Measurements from ENCODE around the gene RASA4. TPM values are rescaled to one million over a fixed set of nuclear protein-coding genes. Genes with fewer than 3 reads are reported as not detected.
"Not testable (repeated sequence)": the region's sequence is repeated elsewhere in the genome, so short reads cannot be mapped to it uniquely, and the experiment has no call there.

RASA4 gene
- total RNA-seq, 1 experiment from 2014 or later, result 2.1 TPM

DNA sequence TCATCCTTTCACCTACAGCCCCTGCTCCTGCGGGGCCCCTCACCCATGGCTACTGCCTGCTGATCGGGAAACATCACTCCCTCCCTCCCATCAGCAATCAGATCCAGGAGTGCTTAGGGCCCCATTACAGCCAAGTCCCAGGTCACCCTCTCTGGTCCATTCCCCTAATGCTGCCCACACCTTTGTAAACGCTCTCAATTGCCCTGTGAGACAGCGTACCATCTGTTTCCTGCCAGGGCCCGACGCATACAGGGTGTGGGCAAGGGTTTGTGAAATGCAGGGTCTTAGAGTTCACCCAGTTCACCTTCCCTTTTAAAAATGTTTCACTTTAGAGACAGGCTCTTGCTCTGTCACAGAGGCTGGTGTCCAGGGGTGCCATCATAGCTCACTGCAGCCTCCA lies 17.7 kb upstream of the RASA4 start:
- intact Hi-C loops (cut with micrococcal nuclease); H3K27me3 Mint-ChIP-seq (ENCODE audit: insufficient read depth, unreplicated experiment); CTCF ChIA-PET; H3K4me1 Mint-ChIP-seq (ENCODE audit: insufficient read depth, unreplicated experiment); POLR2A ChIA-PET; H3K36me3 Mint-ChIP-seq (ENCODE audit: insufficient read depth, unreplicated experiment); H3K4me3 Mint-ChIP-seq (ENCODE audit: unreplicated experiment); DNase-seq (ENCODE audit: unreplicated experiment); H3K9me3 Mint-ChIP-seq (ENCODE audit: unreplicated experiment); BruUV-seq (replicated peaks); H3K27ac Mint-ChIP-seq (ENCODE audit: low read depth, unreplicated experiment): not testable (repeated sequence)

DNA sequence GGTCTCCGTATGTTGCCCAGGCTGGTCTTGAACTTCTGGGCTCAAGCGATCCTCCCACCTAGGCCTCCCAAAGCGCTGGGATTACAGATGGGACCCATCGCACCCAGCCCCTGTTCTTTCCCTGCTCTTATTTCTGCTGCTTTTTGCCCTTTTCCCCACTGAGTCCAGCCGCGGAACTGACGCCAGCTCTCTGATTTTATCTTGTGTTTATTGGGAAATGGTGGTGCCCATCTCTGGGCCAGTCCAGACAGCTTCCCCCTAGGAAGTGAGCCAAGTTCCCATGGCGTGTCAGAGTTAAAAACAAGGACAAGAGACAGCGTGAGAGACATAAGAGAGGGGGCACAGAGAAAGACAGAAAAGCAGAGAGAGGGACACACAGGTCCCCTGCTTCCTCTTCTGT lies 14.1 kb upstream of the RASA4 start:
- H3K4me3 Mint-ChIP-seq (ENCODE audit: unreplicated experiment); BruUV-seq (replicated peaks); H3K36me3 Mint-ChIP-seq (ENCODE audit: insufficient read depth, unreplicated experiment); DNase-seq (ENCODE audit: unreplicated experiment); POLR2A ChIA-PET; H3K27ac Mint-ChIP-seq (ENCODE audit: low read depth, unreplicated experiment); intact Hi-C loops (cut with micrococcal nuclease); H3K27me3 Mint-ChIP-seq (ENCODE audit: insufficient read depth, unreplicated experiment); H3K4me1 Mint-ChIP-seq (ENCODE audit: insufficient read depth, unreplicated experiment); CTCF ChIA-PET; H3K9me3 Mint-ChIP-seq (ENCODE audit: unreplicated experiment): not testable (repeated sequence)

DNA sequence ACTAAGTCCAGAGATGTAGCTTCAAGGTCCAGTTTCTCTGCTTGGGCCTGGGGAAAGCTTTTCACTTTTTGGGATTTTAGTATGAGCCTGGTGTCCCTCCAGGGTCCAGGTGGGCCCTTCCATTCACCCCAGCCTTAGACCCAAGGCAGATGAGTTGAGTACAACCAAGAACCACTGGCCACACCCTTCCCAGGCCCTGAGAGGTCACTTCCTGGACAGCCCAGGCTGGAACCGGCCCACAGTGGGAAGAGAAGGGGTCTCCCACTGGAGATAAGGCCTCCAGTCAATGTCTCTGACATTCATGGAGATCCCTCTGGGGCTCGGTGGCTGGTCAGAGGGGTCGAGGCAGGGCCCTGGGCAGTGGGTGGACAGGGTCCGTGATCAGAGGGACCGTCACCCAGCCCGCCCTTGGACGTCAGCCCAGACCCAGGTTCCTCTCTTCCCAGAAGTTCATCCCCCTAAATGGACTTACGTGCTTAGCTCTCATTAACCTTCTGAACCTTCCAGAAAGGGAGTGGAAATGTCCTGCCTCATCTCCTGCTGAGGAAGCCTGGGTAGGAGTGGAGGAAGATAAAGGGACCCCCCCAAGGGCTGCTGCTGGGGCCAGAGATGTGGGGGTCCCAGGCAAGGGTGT lies 10.8 kb upstream of the RASA4 start:
- H3K9me3 Mint-ChIP-seq (ENCODE audit: unreplicated experiment); DNase-seq (ENCODE audit: unreplicated experiment); H3K36me3 Mint-ChIP-seq (ENCODE audit: insufficient read depth, unreplicated experiment); CTCF ChIA-PET; H3K27me3 Mint-ChIP-seq (ENCODE audit: insufficient read depth, unreplicated experiment); H3K4me1 Mint-ChIP-seq (ENCODE audit: insufficient read depth, unreplicated experiment); H3K27ac Mint-ChIP-seq (ENCODE audit: low read depth, unreplicated experiment); H3K4me3 Mint-ChIP-seq (ENCODE audit: unreplicated experiment); intact Hi-C loops (cut with micrococcal nuclease); BruUV-seq (replicated peaks): not testable (repeated sequence)
- POLR2A ChIA-PET, result interaction anchor here (0.7 kb wide), 1 partner anchor 934 kb away, joined by 3 read pairs; no protein-coding TSS in a partner anchor

DNA sequence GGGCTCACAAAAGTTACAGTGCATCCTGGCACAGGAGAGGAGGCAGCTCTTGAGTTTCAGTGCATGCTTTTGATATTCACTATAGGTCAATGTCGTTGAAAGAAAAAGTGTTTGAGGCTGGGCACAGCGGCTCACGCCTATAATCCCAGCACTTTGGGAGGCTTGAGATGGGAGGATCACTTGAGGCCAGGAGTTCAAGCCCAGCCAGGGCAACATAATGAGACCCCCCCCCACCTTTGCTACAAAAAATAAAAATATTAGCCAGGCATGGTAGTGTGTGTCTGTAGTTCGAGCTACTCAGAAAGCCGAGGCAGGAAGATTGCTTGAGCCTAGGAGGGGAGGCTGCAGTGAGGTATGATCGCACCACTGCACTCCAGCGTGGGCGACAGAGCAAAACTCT lies 1.6 kb upstream of the RASA4 start:
- POLR2A ChIA-PET; H3K4me3 Mint-ChIP-seq (ENCODE audit: unreplicated experiment); H3K27me3 Mint-ChIP-seq (ENCODE audit: insufficient read depth, unreplicated experiment); DNase-seq (ENCODE audit: unreplicated experiment); intact Hi-C loops (cut with micrococcal nuclease); H3K36me3 Mint-ChIP-seq (ENCODE audit: insufficient read depth, unreplicated experiment); H3K9me3 Mint-ChIP-seq (ENCODE audit: unreplicated experiment); CTCF ChIA-PET; H3K4me1 Mint-ChIP-seq (ENCODE audit: insufficient read depth, unreplicated experiment); H3K27ac Mint-ChIP-seq (ENCODE audit: low read depth, unreplicated experiment); BruUV-seq (replicated peaks): not testable (repeated sequence)

DNA sequence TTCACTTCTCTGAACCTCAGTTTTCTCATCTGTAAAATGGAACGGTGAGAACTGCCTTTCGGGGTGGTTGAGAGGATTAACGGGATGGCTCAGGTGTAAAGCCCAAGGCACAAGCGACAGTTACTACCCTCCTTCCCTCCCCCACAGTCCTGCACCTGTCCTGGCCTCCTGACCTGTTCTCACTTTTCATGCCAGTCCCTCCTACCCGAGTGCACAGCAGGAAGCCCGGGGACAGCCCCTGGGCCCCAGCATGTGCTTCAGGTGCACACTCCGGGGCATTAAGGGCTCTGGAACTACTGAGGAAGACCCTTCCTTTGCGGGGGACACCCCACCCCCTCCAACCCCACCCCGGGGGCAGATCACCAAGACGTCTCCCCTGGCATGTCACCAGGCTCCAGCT lies 626 bp downstream of the RASA4 start:
- H3K27me3 Mint-ChIP-seq (ENCODE audit: insufficient read depth, unreplicated experiment); H3K36me3 Mint-ChIP-seq (ENCODE audit: insufficient read depth, unreplicated experiment); H3K4me3 Mint-ChIP-seq (ENCODE audit: unreplicated experiment); DNase-seq (ENCODE audit: unreplicated experiment); intact Hi-C loops (cut with micrococcal nuclease); H3K27ac Mint-ChIP-seq (ENCODE audit: low read depth, unreplicated experiment); POLR2A ChIA-PET; H3K4me1 Mint-ChIP-seq (ENCODE audit: insufficient read depth, unreplicated experiment); BruUV-seq (replicated peaks); H3K9me3 Mint-ChIP-seq (ENCODE audit: unreplicated experiment); CTCF ChIA-PET: not testable (repeated sequence)

DNA sequence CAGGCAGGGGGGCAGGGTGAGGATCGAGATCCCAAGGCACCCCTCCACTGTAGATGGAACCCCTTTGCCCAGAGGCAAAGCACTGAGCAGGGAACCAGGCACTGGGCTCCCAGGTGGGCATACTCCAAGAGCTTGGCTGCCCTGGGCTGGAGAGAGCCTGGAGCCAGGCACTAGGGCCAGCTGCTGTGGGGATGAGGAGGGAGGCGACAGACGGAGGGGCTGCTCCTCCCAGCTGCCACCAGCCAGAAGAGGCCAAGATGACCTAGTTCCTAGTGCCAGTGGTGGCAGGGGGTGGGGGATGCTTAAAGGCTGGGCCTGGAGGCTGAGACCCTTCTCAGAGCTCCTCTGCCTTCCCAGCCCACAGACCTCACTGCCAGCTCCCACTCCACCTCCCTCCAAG lies 1.7 kb downstream of the RASA4 start:
- H3K4me3 Mint-ChIP-seq (ENCODE audit: unreplicated experiment); H3K4me1 Mint-ChIP-seq (ENCODE audit: insufficient read depth, unreplicated experiment); H3K27ac Mint-ChIP-seq (ENCODE audit: low read depth, unreplicated experiment); H3K27me3 Mint-ChIP-seq (ENCODE audit: insufficient read depth, unreplicated experiment); H3K36me3 Mint-ChIP-seq (ENCODE audit: insufficient read depth, unreplicated experiment); H3K9me3 Mint-ChIP-seq (ENCODE audit: unreplicated experiment); CTCF ChIA-PET; DNase-seq (ENCODE audit: unreplicated experiment); BruUV-seq (replicated peaks); POLR2A ChIA-PET; intact Hi-C loops (cut with micrococcal nuclease): not testable (repeated sequence)

DNA sequence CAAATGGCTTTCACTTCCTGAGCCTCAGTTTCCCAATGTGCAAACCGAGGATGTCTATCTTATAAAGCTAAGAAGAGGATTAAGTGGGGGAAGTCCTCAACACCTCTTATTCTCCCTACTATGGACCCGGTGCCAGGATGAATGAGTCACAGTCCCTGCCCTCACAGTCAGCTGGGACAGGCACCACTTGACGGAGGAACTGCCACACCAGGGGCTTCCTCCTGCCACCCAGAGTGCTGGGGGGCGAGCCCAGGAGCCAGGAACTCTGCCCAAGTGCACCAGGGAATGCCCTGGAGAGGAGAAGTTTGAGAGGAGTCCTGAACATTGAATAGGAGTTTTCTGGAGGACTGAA lies 2.2 kb downstream of the RASA4 start:
- H3K4me1 Mint-ChIP-seq (ENCODE audit: insufficient read depth, unreplicated experiment); H3K4me3 Mint-ChIP-seq (ENCODE audit: unreplicated experiment); DNase-seq (ENCODE audit: unreplicated experiment); H3K9me3 Mint-ChIP-seq (ENCODE audit: unreplicated experiment); H3K27me3 Mint-ChIP-seq (ENCODE audit: insufficient read depth, unreplicated experiment); intact Hi-C loops (cut with micrococcal nuclease); H3K27ac Mint-ChIP-seq (ENCODE audit: low read depth, unreplicated experiment); H3K36me3 Mint-ChIP-seq (ENCODE audit: insufficient read depth, unreplicated experiment); POLR2A ChIA-PET; BruUV-seq (replicated peaks); CTCF ChIA-PET: not testable (repeated sequence)

DNA sequence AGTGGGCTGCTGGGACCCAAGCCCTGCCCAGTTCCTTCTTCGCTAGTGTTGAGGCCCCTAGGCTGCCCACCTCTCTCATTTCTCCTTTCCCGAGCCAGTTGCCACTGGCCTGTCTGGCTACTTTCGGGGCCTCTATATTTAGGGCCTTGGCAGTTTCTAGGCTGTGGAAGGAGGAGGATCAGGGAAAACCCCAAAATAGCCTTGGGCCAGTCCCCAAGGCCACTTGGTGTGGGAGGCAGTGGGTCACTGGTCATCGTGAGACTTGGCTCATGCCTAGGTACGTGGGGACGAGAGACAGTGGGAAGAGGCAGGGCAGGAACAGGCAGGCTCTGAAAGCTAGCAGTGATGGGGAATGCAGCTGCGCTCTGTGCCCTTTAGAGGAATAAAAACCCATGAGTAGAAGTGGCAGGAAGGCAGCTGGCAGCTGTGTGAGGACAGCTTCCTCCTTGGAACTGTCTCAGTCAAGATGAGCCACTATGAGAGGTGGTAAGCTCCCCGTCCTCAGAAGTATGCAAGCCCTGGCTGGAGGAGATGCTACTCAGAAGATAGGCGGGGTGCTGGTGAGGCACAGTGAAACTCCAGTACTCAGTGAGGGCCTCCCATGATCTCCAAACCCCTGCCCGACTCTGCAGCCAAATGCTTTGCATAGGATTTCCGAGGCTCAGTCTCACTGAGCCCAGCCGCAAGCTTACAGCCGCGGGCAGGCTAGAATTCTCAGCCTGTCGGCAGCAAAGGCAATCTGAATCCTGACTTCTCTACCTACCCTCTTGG lies 2.8 kb downstream of the RASA4 start:
- CTCF ChIA-PET; H3K27me3 Mint-ChIP-seq (ENCODE audit: insufficient read depth, unreplicated experiment); H3K36me3 Mint-ChIP-seq (ENCODE audit: insufficient read depth, unreplicated experiment); DNase-seq (ENCODE audit: unreplicated experiment); intact Hi-C loops (cut with micrococcal nuclease); BruUV-seq (replicated peaks); H3K4me1 Mint-ChIP-seq (ENCODE audit: insufficient read depth, unreplicated experiment); H3K27ac Mint-ChIP-seq (ENCODE audit: low read depth, unreplicated experiment); POLR2A ChIA-PET; H3K4me3 Mint-ChIP-seq (ENCODE audit: unreplicated experiment); H3K9me3 Mint-ChIP-seq (ENCODE audit: unreplicated experiment): not testable (repeated sequence)

DNA sequence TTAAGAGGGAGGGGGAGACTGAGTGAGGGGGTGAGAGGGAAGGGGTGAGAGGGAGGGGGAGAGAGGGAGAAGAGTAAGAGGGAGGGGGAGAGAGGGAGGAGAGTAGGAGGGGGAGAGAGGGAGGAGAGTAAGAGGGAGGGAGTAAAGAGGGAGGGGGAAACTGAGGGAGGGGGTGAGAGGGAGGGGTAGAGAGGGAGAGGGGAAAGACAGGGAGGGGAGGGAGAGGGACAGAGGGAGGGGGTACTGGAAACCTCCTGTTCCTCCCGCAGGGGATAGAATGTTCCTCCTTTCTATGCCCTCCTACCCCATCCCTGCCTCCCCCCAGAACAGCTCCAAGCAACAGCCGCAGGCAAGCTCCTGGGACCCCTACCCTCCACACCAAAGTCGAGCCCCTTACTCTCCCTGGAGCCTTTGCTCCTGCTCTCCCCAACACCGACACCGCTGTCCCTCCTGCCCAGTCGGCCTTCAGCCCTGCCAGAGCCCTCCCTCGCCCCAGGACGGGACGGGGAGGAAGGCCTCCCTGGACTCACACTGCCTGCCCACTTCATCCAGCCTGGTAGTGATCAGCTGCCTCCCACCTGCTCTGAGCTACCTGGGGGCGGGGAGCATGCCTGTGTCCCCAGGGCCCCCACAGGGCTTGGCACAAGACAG lies 4.8 kb downstream of the RASA4 start:
- POLR2A ChIA-PET; H3K27me3 Mint-ChIP-seq (ENCODE audit: insufficient read depth, unreplicated experiment); H3K36me3 Mint-ChIP-seq (ENCODE audit: insufficient read depth, unreplicated experiment); H3K27ac Mint-ChIP-seq (ENCODE audit: low read depth, unreplicated experiment); H3K9me3 Mint-ChIP-seq (ENCODE audit: unreplicated experiment); BruUV-seq (replicated peaks); CTCF ChIA-PET; DNase-seq (ENCODE audit: unreplicated experiment); H3K4me1 Mint-ChIP-seq (ENCODE audit: insufficient read depth, unreplicated experiment); intact Hi-C loops (cut with micrococcal nuclease); H3K4me3 Mint-ChIP-seq (ENCODE audit: unreplicated experiment): not testable (repeated sequence)

All from MCF 10A (cell line).